ENCODE data around the gene MMP26.

MMP26 gene

GRCh38 chr11:4704054-4704789 lies at the start of gene MMP26:
MMP26 (plus strand) TSS chr11:4704784.
- no peak for DNase-seq (ENCODE audit: low read depth in 2 of 2)

GRCh38 chr11:4658629-4659445 lies 45.7 kb upstream of the MMP26 start:
- DNase-seq (ENCODE audit: low read depth in 2 of 2): no peak

- no peak for DNase-seq (ENCODE audit: low read depth in 2 of 2)
Observed at GRCh38 chr11:4662876-4663275, 41.7 kb upstream of the MMP26 start.

- no peak for DNase-seq (ENCODE audit: low read depth in 2 of 2)
Observed at GRCh38 chr11:4664183-4664582, 40.4 kb upstream of the MMP26 start.

GRCh38 chr11:4664786-4665185 lies 39.8 kb upstream of the MMP26 start:
- no peak for DNase-seq (ENCODE audit: low read depth in 2 of 2)

- DNase-seq (ENCODE audit: low read depth in 2 of 2): no peak
Observed at GRCh38 chr11:4665424-4665823, 39.2 kb upstream of the MMP26 start.

- DNase-seq (ENCODE audit: low read depth in 2 of 2): no peak
Observed at GRCh38 chr11:4671741-4672140, 32.8 kb upstream of the MMP26 start.

- no peak for DNase-seq (ENCODE audit: low read depth in 2 of 2)
Observed at GRCh38 chr11:4672470-4672869, 32.1 kb upstream of the MMP26 start.

GRCh38 chr11:4673781-4674180 lies 30.8 kb upstream of the MMP26 start:
- DNase-seq (ENCODE audit: low read depth in 2 of 2): no peak

- DNase-seq (ENCODE audit: low read depth in 2 of 2): no peak
Observed at GRCh38 chr11:4677948-4678347, 26.6 kb upstream of the MMP26 start.

- DNase-seq (ENCODE audit: low read depth in 2 of 2): no peak
Observed at GRCh38 chr11:4680341-4680740, 24.2 kb upstream of the MMP26 start.

GRCh38 chr11:4682623-4683419 lies 21.8 kb upstream of the MMP26 start:
- no peak for DNase-seq (ENCODE audit: low read depth in 2 of 2)

- no peak for DNase-seq (ENCODE audit: low read depth in 2 of 2)
Observed at GRCh38 chr11:4684631-4685285, 19.8 kb upstream of the MMP26 start.

GRCh38 chr11:4695442-4695841 lies 9.1 kb upstream of the MMP26 start:
- no peak for DNase-seq (ENCODE audit: low read depth in 2 of 2)

GRCh38 chr11:4697585-4697984 lies 7.0 kb upstream of the MMP26 start, which contains the start of gene OR51E2:
OR51E2 (minus strand) TSS chr11:4697853; CDS start chr11:4682711, 15,142 bp downstream.
- no peak for DNase-seq (ENCODE audit: low read depth in 2 of 2)

- DNase-seq (ENCODE audit: low read depth in 2 of 2): no peak
Observed at GRCh38 chr11:4699697-4700435, 4.7 kb upstream of the MMP26 start.

GRCh38 chr11:4700436-4700820 lies 4.2 kb upstream of the MMP26 start:
- no peak for DNase-seq (ENCODE audit: low read depth in 2 of 2)

GRCh38 chr11:4704790-4705334 lies 278 bp downstream of the MMP26 start:
- no peak for DNase-seq (ENCODE audit: low read depth in 2 of 2)

GRCh38 chr11:4713241-4713640 lies 8.7 kb downstream of the MMP26 start:
- DNase-seq (ENCODE audit: low read depth in 2 of 2): no peak

GRCh38 chr11:4714300-4714699 lies 9.7 kb downstream of the MMP26 start:
- DNase-seq (ENCODE audit: low read depth in 2 of 2): no peak
